ENCODE data around the gene APOD. TPM values are rescaled to one million over a fixed set of nuclear protein-coding genes. Genes with fewer than 3 reads are reported as not detected.

Gene APOD
- total and polyA plus RNA-seq, 2 donors from 2014 or later, result 12.9 to 24.4 TPM

- Histone ChIP-seq H3K4me3 (ENCODE audit: low read length in 3 of 3) (no peak overlapping the region), H3K4me1 (ENCODE audit: control insufficient read depth in 2 of 3, insufficient read depth in 2 of 3, low read depth in 1 of 3, low read length in 3 of 3) (peaks cover 2 to 12% (median 8%) of the 10 kb centered on the region in 3 donors), H3K36me3 (ENCODE audit: control insufficient read depth in 2 of 3, insufficient read depth in 3 of 3, low read length in 3 of 3) (no peaks in the 10 kb centered on the region), H3K27me3 (ENCODE audit: control insufficient read depth, insufficient read depth, low read length) (no peaks in the 10 kb centered on the region), H3K9ac (ENCODE audit: low read length in 3 of 3) (no peak overlapping the region), H3K27ac (ENCODE audit: low read depth in 2 of 2, low read length in 2 of 2) (no peak overlapping the region), H3K9me3 (ENCODE audit: control insufficient read depth in 2 of 3, insufficient read depth in 1 of 3, low read length in 3 of 3) (no peaks in the 10 kb centered on the region)
- TF ChIP-seq CTCF (IDR thresholded peaks at IDR 0.05; ENCODE audit: borderline replicate concordance, extremely low read depth, insufficient read depth), result no peak
- no peak for DNase-seq
- intact Hi-C loops (cut with DNase I), result no loop called here
- FAIRE-seq, result no peak
Measured at GRCh38 chr3:195548987-195549386, 34.8 kb downstream of the APOD start.

GRCh38 chr3:195548501-195548900 is 35.2 kb downstream of the APOD start:
- FAIRE-seq (no peak), DNase-seq (no peak)
- H3K9me3 ChIP-seq (ENCODE audit: control insufficient read depth in 2 of 3, insufficient read depth in 1 of 3, low read length in 3 of 3), result no peaks in the 10 kb centered on the region
- TF ChIP-seq CTCF (IDR thresholded peaks at IDR 0.05; ENCODE audit: borderline replicate concordance, extremely low read depth, insufficient read depth), result no peak
- H3K4me1 ChIP-seq (ENCODE audit: control insufficient read depth in 2 of 3, insufficient read depth in 2 of 3, low read depth in 1 of 3, low read length in 3 of 3), result peaks cover 2 to 12% (median 9%) of the 10 kb centered on the region in 3 donors
- intact Hi-C loops (cut with DNase I), result no loop called here
- H3K4me3 ChIP-seq (ENCODE audit: low read length in 3 of 3), result no peak overlapping the region
- H3K27ac ChIP-seq (ENCODE audit: low read depth in 2 of 2, low read length in 2 of 2), result no peak overlapping the region
- no peaks in the 10 kb centered on the region for H3K36me3 ChIP-seq (ENCODE audit: control insufficient read depth in 2 of 3, insufficient read depth in 3 of 3, low read length in 3 of 3)
- H3K27me3 ChIP-seq (ENCODE audit: control insufficient read depth, insufficient read depth, low read length), result no peaks in the 10 kb centered on the region
- H3K9ac ChIP-seq (ENCODE audit: low read length in 3 of 3), result no peak overlapping the region

- H3K9me3 ChIP-seq (ENCODE audit: control insufficient read depth in 2 of 3, insufficient read depth in 1 of 3, low read length in 3 of 3), result no peaks in the 10 kb centered on the region
- no peak overlapping the region for H3K4me3 ChIP-seq (ENCODE audit: low read length in 3 of 3)
- no peaks in the 10 kb centered on the region for H3K27me3 ChIP-seq (ENCODE audit: control insufficient read depth, insufficient read depth, low read length)
- no peak overlapping the region for H3K9ac ChIP-seq (ENCODE audit: low read length in 3 of 3)
- H3K4me1 ChIP-seq (ENCODE audit: control insufficient read depth in 2 of 3, insufficient read depth in 2 of 3, low read depth in 1 of 3, low read length in 3 of 3), result peaks cover 2 to 12% (median 9%) of the 10 kb centered on the region in 3 donors
- TF ChIP-seq CTCF (IDR thresholded peaks at IDR 0.05; ENCODE audit: borderline replicate concordance, extremely low read depth, insufficient read depth), result no peak
- no peaks in the 10 kb centered on the region for H3K36me3 ChIP-seq (ENCODE audit: control insufficient read depth in 2 of 3, insufficient read depth in 3 of 3, low read length in 3 of 3)
- intact Hi-C loops (cut with DNase I), result no loop called here
- DNase-seq, result no peak
- no peak for FAIRE-seq
- no peak overlapping the region for H3K27ac ChIP-seq (ENCODE audit: low read depth in 2 of 2, low read length in 2 of 2)
Measured at GRCh38 chr3:195548006-195548405, 35.7 kb downstream of the APOD start.

- TF ChIP-seq CTCF (IDR thresholded peaks at IDR 0.05; ENCODE audit: borderline replicate concordance, extremely low read depth, insufficient read depth), result no peak
- intact Hi-C loops (cut with DNase I), result no loop called here
- no peak overlapping the region for H3K27ac ChIP-seq (ENCODE audit: low read depth in 2 of 2, low read length in 2 of 2)
- DNase-seq (peak in 1 of 5 donors; percentile 82), FAIRE-seq (no peak)
- no peaks in the 10 kb centered on the region for H3K36me3 ChIP-seq (ENCODE audit: control insufficient read depth in 2 of 3, insufficient read depth in 3 of 3, low read length in 3 of 3)
- H3K4me1 ChIP-seq (ENCODE audit: control insufficient read depth in 2 of 3, insufficient read depth in 2 of 3, low read depth in 1 of 3, low read length in 3 of 3), result peaks cover 2 to 12% (median 11%) of the 10 kb centered on the region in 3 donors
- no peaks in the 10 kb centered on the region for H3K27me3 ChIP-seq (ENCODE audit: control insufficient read depth, insufficient read depth, low read length)
- H3K9me3 ChIP-seq (ENCODE audit: control insufficient read depth in 2 of 3, insufficient read depth in 1 of 3, low read length in 3 of 3), result no peaks in the 10 kb centered on the region
- H3K4me3 ChIP-seq (ENCODE audit: low read length in 3 of 3), result no peak overlapping the region
- H3K9ac ChIP-seq (ENCODE audit: low read length in 3 of 3), result no peak overlapping the region
Measured at GRCh38 chr3:195546130-195546560, 37.6 kb downstream of the APOD start.

All from kidney (tissue), 14 donors.